GM10266 (cell line): ENCODE results near the gene RASAL2.

ENCODE experiments used
- DNase-seq: peaks from one replicate; pipeline ENCODE4 v3.0.0; 2012; ENCODE audit errors: extremely low spot score
- CTCF ChIP-seq: IDR thresholded peaks from 2 replicates; pipeline ENCODE4 v1.5.1; 2012; ENCODE audit warnings: mild to moderate bottlenecking, low read depth; ENCODE audit not compliant: control insufficient read depth, insufficient read depth; ENCODE audit errors: missing control alignments

RASAL2 gene

GRCh38 chr1:178051071-178051470 is 42.8 kb upstream of the RASAL2 start:
- DNase-seq = no peak
- TF ChIP-seq CTCF = no peak

GRCh38 chr1:178052650-178053461 is 41.0 kb upstream of the RASAL2 start:
- TF ChIP-seq CTCF = no peak
- no peak for DNase-seq

- no peak for DNase-seq
These were observed 38.8 kb upstream of the RASAL2 start for GRCh38 chr1:178055093-178055492.

GRCh38 chr1:178055779-178056471 is 38.0 kb upstream of the RASAL2 start:
- DNase-seq = peak; percentile 63
- peak; percentile 39 for TF ChIP-seq CTCF

More at GRCh38 chr1:178055093-178055492, 38.8 kb upstream of the RASAL2 start:
- TF ChIP-seq CTCF = peak; percentile 60

- no peak for DNase-seq
- TF ChIP-seq CTCF = no peak
These were observed 36.7 kb upstream of the RASAL2 start for GRCh38 chr1:178057141-178057765.

- TF ChIP-seq CTCF = no peak
- DNase-seq = no peak
These were observed 35.9 kb upstream of the RASAL2 start for GRCh38 chr1:178057912-178058534.
